Bronchial epithelial cell (primary cell): ENCODE results near the gene TRMT1. TPM values are rescaled to one million over a fixed set of nuclear protein-coding genes. Genes with fewer than 3 reads are reported as not detected.

Source experiments
- DNase-seq: peaks from one replicate; pipeline ENCODE4 v3.0.0-alpha.2; 2010; ENCODE audit warnings: low read depth
- FAIRE-seq: peaks from 2 replicates; lab custom pipeline; 2011; peaks lifted over from hg19 to GRCh38; lab: Jason Lieb, UNC
- H3K27me3 ChIP-seq: 2 replicates; pipeline ENCODE4 v1.5.1; 2011; ENCODE audit warnings: low read length; ENCODE audit not compliant: control insufficient read depth, insufficient read depth
- H3K36me3 ChIP-seq: 2 replicates; pipeline ENCODE4 v1.5.1; 2011; ENCODE audit warnings: low read length; ENCODE audit not compliant: control insufficient read depth, insufficient read depth
- H3K4me3 ChIP-seq: 2 replicates; pipeline ENCODE4 v1.5.1; 2011; ENCODE audit warnings: mild to moderate bottlenecking, low read depth, low read length, control low read depth
- CTCF ChIP-seq: IDR thresholded peaks from 2 replicates; pipeline ENCODE4 v1.5.1; 2011; ENCODE audit warnings: mild to moderate bottlenecking, moderate library complexity, low read length, control low read depth, inconsistent platforms; ENCODE audit not compliant: insufficient read depth, severe bottlenecking
- total RNA-seq: library from RNA; depleted of rRNA; stranded (reverse); fragments of >200 nt; gene quantifications from 2 replicates; pipeline ENCODE4 v1.2.1, GENCODE V29; 2014

TRMT1 gene
- total RNA-seq, 1 donor from 2014 or later, result 40.5 TPM

GRCh38 chr19:13091400-13092157 is 25.0 kb downstream of the TRMT1 start:
- peaks cover 4% of the 10 kb centered on the region for H3K36me3 ChIP-seq
- FAIRE-seq, result no peak
- H3K4me3 ChIP-seq, result no peak overlapping the region
- H3K27me3 ChIP-seq, result no peaks in the 10 kb centered on the region
- DNase-seq, result peak; percentile 28
- no peak for TF ChIP-seq CTCF

DNA sequence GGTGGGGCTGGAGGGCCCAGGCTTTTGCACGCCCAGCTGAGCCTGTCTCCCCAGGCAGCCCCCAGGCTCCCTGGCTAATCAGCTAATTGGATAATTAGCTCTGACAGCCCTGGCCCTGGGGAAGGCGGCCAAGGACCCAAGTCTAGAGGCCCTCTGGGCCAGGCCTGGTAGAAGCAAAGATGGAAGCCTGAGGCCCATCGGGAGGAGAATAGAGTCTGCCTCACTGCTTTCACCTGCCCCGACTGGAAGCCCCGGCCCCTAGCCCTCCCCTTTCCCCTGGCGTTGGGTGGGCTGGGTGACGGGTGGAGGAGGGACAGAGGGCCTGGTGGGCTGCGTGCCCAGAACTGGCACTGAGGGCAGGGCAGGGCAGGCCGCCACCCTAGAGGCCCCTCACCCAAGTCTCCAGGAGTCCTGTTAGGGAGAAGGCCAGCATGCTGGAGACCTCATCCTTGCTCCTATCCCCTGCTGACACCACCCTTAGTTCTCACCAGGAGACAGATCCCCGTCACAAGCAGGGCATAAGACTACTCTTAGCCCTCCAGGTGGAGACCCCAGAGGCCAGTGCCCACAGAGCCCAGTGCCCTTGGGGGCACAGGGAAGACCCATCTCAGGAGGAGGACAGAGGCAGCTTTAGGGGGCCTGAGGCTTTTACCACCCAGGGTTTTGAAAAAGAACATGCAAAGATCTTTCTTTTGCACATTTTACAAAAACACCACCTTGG is 25.9 kb downstream of the TRMT1 start:
- H3K36me3 ChIP-seq, result peaks cover 4% of the 10 kb centered on the region
- DNase-seq (no peak), FAIRE-seq (no peak)
- no peak overlapping the region for H3K4me3 ChIP-seq
- no peak for TF ChIP-seq CTCF
- H3K27me3 ChIP-seq, result no peaks in the 10 kb centered on the region

DNA sequence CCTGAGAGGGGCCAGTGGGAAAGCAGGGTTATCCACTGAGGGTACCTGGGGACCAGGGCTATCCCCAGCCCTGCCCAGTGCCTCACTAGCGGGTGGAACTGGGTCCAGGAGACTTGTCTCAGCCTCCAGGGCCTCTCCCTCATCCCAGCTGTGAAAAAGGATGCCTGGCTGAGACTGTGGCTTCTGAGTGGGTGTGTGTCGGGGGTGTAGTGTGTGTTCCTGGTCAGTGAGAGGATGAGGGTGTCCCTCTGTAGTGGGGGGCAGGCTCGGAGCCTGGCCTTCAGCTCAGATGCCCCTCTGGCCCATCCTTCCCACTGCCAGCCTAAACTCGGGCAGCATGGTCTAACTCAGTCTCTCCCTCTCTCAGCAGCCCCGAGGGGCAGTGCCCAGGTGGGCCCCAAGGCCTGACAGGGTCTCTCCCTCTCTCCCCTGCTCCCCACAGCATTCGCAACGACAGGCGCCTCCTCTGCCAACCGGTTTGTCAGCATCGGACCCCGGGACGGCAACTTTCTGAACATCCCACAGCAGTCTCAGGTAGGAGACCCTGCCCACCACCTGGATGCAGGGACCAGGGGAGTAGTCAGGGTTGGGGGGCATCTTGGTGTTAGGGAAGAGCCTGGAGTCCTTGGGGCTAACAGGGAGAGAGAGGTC is 26.6 kb downstream of the TRMT1 start:
- Histone ChIP-seq H3K4me3 (no peak overlapping the region), H3K36me3 (peaks cover 4% of the 10 kb centered on the region), H3K27me3 (no peaks in the 10 kb centered on the region)
- DNase-seq, result no peak
- TF ChIP-seq CTCF, result no peak
- FAIRE-seq, result no peak

- peak; percentile 2 for DNase-seq
- no peak for FAIRE-seq
- H3K4me3 ChIP-seq, result no peak overlapping the region
- H3K36me3 ChIP-seq, result peaks cover 4% of the 10 kb centered on the region
- TF ChIP-seq CTCF, result peak; percentile 55
- no peaks in the 10 kb centered on the region for H3K27me3 ChIP-seq
These were observed 27.2 kb downstream of the TRMT1 start for GRCh38 chr19:13089139-13089856.

DNA sequence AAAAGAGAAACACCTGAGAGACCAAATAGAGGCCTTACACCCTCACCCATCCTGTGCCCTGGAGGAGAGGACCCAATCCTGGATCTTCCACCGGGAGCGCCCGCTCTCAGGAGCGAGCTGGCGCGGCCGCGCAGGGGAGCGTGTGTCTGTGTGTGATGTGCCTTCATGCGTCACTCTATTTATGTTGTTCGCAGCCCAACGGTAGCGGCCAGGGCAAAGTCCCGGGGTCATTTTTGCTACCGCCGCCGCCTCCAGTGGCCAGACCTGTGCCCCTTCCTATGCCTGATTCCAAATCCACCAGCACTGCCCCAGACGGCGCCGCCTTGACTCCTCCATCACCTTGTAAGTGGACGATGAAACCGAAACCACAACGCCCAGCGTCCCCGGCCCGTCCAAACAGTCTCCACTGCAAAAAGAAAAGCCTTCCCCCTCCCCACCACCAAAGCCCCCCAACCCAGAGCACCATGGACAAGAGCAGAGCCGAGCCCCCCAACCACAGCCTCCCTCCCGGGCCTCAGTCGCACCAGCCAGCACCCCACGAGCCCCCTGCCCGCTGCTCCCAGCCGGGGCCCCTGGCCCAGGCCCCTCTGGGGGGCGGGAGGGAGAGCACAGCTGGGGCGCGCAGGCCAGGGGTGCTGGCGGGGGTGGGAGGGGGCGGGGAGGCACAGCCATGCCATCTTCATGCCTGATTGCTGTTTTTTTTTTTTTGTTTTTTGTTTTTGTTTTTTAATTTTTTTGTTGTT is 28.6 kb downstream of the TRMT1 start:
- Histone ChIP-seq H3K4me3 (no peak overlapping the region), H3K36me3 (peaks cover 4% of the 10 kb centered on the region), H3K27me3 (no peaks in the 10 kb centered on the region)
- TF ChIP-seq CTCF, result no peak
- no peak for DNase-seq
- FAIRE-seq, result no peak
